ENCODE data around the gene PAEP.

Gene PAEP

GRCh38 chr9:135519179-135519971, 42.2 kb upstream of the PAEP start:
- Histone ChIP-seq H3K4me1 (ENCODE audit: control insufficient read depth, insufficient read depth, low read length, poor library complexity, severe bottlenecking) (no peaks in the 10 kb centered on the region), H3K36me3 (ENCODE audit: control insufficient read depth, insufficient read depth, low read length) (no peaks in the 10 kb centered on the region), H3K4me3 (ENCODE audit: insufficient read depth, low read depth, low read length, poor library complexity, severe bottlenecking) (no peak overlapping the region), H3K27me3 (replicated peaks; ENCODE audit: control insufficient read depth, insufficient read depth, low read length, poor library complexity, severe bottlenecking) (no peaks in the 10 kb centered on the region), H3K27ac (ENCODE audit: insufficient read depth, low read length, poor library complexity, severe bottlenecking) (no peak overlapping the region), H3K9me3 (ENCODE audit: control insufficient read depth, low read length) (no peaks in the 10 kb centered on the region)
- no peak for DNase-seq

GRCh38 chr9:135520916-135521607, 40.5 kb upstream of the PAEP start, which contains the start of gene LCN1:
Gene LCN1 (plus strand): TSS chr9:135521440. CDS start chr9:135521498, 58 bp downstream.
- no peak for DNase-seq
- Histone ChIP-seq H3K27me3 (replicated peaks; ENCODE audit: control insufficient read depth, insufficient read depth, low read length, poor library complexity, severe bottlenecking) (no peaks in the 10 kb centered on the region), H3K36me3 (ENCODE audit: control insufficient read depth, insufficient read depth, low read length) (no peaks in the 10 kb centered on the region), H3K9me3 (ENCODE audit: control insufficient read depth, low read length) (no peaks in the 10 kb centered on the region), H3K4me1 (ENCODE audit: control insufficient read depth, insufficient read depth, low read length, poor library complexity, severe bottlenecking) (no peaks in the 10 kb centered on the region), H3K27ac (ENCODE audit: insufficient read depth, low read length, poor library complexity, severe bottlenecking) (no peak within 1 kb of the TSS), H3K4me3 (ENCODE audit: insufficient read depth, low read depth, low read length, poor library complexity, severe bottlenecking) (no peak within 1 kb of the TSS)

GRCh38 chr9:135521608-135522095, 39.9 kb upstream of the PAEP start:
- Histone ChIP-seq H3K4me1 (ENCODE audit: control insufficient read depth, insufficient read depth, low read length, poor library complexity, severe bottlenecking) (no peaks in the 10 kb centered on the region), H3K27me3 (replicated peaks; ENCODE audit: control insufficient read depth, insufficient read depth, low read length, poor library complexity, severe bottlenecking) (no peaks in the 10 kb centered on the region)

GRCh38 chr9:135522137-135522877, 39.2 kb upstream of the PAEP start:
- H3K4me3 ChIP-seq (ENCODE audit: insufficient read depth, low read depth, low read length, poor library complexity, severe bottlenecking): no peak overlapping the region
- no peaks in the 10 kb centered on the region for H3K4me1 ChIP-seq (ENCODE audit: control insufficient read depth, insufficient read depth, low read length, poor library complexity, severe bottlenecking)
- H3K27me3 ChIP-seq (replicated peaks; ENCODE audit: control insufficient read depth, insufficient read depth, low read length, poor library complexity, severe bottlenecking): no peaks in the 10 kb centered on the region
- DNase-seq: no peak
- no peaks in the 10 kb centered on the region for H3K9me3 ChIP-seq (ENCODE audit: control insufficient read depth, low read length)
- H3K27ac ChIP-seq (ENCODE audit: insufficient read depth, low read length, poor library complexity, severe bottlenecking): no peak overlapping the region
- H3K36me3 ChIP-seq (ENCODE audit: control insufficient read depth, insufficient read depth, low read length): no peaks in the 10 kb centered on the region

More at GRCh38 chr9:135521608-135522095, 39.9 kb upstream of the PAEP start:
- no peaks in the 10 kb centered on the region for H3K36me3 ChIP-seq (ENCODE audit: control insufficient read depth, insufficient read depth, low read length)
- H3K27ac ChIP-seq (ENCODE audit: insufficient read depth, low read length, poor library complexity, severe bottlenecking): no peak overlapping the region
- no peak for DNase-seq
- H3K4me3 ChIP-seq (ENCODE audit: insufficient read depth, low read depth, low read length, poor library complexity, severe bottlenecking): no peak overlapping the region
- no peaks in the 10 kb centered on the region for H3K9me3 ChIP-seq (ENCODE audit: control insufficient read depth, low read length)

GRCh38 chr9:135522931-135523330, 38.6 kb upstream of the PAEP start:
- H3K27me3 ChIP-seq (replicated peaks; ENCODE audit: control insufficient read depth, insufficient read depth, low read length, poor library complexity, severe bottlenecking): no peaks in the 10 kb centered on the region
- no peak for DNase-seq

GRCh38 chr9:135523521-135524129, 37.9 kb upstream of the PAEP start:
- no peaks in the 10 kb centered on the region for H3K36me3 ChIP-seq (ENCODE audit: control insufficient read depth, insufficient read depth, low read length)
- DNase-seq: no peak
- H3K4me1 ChIP-seq (ENCODE audit: control insufficient read depth, insufficient read depth, low read length, poor library complexity, severe bottlenecking): no peaks in the 10 kb centered on the region
- no peak overlapping the region for H3K4me3 ChIP-seq (ENCODE audit: insufficient read depth, low read depth, low read length, poor library complexity, severe bottlenecking)
- no peaks in the 10 kb centered on the region for H3K27me3 ChIP-seq (replicated peaks; ENCODE audit: control insufficient read depth, insufficient read depth, low read length, poor library complexity, severe bottlenecking)
- H3K27ac ChIP-seq (ENCODE audit: insufficient read depth, low read length, poor library complexity, severe bottlenecking): no peak overlapping the region
- no peaks in the 10 kb centered on the region for H3K9me3 ChIP-seq (ENCODE audit: control insufficient read depth, low read length)

More at GRCh38 chr9:135522931-135523330, 38.6 kb upstream of the PAEP start:
- Histone ChIP-seq H3K9me3 (ENCODE audit: control insufficient read depth, low read length) (no peaks in the 10 kb centered on the region), H3K27ac (ENCODE audit: insufficient read depth, low read length, poor library complexity, severe bottlenecking) (no peak overlapping the region), H3K4me3 (ENCODE audit: insufficient read depth, low read depth, low read length, poor library complexity, severe bottlenecking) (no peak overlapping the region), H3K36me3 (ENCODE audit: control insufficient read depth, insufficient read depth, low read length) (no peaks in the 10 kb centered on the region), H3K4me1 (ENCODE audit: control insufficient read depth, insufficient read depth, low read length, poor library complexity, severe bottlenecking) (no peaks in the 10 kb centered on the region)

GRCh38 chr9:135524130-135524861, 37.3 kb upstream of the PAEP start:
- Histone ChIP-seq H3K36me3 (ENCODE audit: control insufficient read depth, insufficient read depth, low read length) (no peaks in the 10 kb centered on the region), H3K27me3 (replicated peaks; ENCODE audit: control insufficient read depth, insufficient read depth, low read length, poor library complexity, severe bottlenecking) (no peaks in the 10 kb centered on the region), H3K9me3 (ENCODE audit: control insufficient read depth, low read length) (no peaks in the 10 kb centered on the region), H3K4me3 (ENCODE audit: insufficient read depth, low read depth, low read length, poor library complexity, severe bottlenecking) (no peak overlapping the region), H3K4me1 (ENCODE audit: control insufficient read depth, insufficient read depth, low read length, poor library complexity, severe bottlenecking) (no peaks in the 10 kb centered on the region), H3K27ac (ENCODE audit: insufficient read depth, low read length, poor library complexity, severe bottlenecking) (no peak overlapping the region)
- no peak for DNase-seq

GRCh38 chr9:135525241-135526088, 36.1 kb upstream of the PAEP start:
- H3K4me1 ChIP-seq (ENCODE audit: control insufficient read depth, insufficient read depth, low read length, poor library complexity, severe bottlenecking): no peaks in the 10 kb centered on the region
- no peaks in the 10 kb centered on the region for H3K27me3 ChIP-seq (replicated peaks; ENCODE audit: control insufficient read depth, insufficient read depth, low read length, poor library complexity, severe bottlenecking)
- H3K4me3 ChIP-seq (ENCODE audit: insufficient read depth, low read depth, low read length, poor library complexity, severe bottlenecking): no peak overlapping the region
- H3K36me3 ChIP-seq (ENCODE audit: control insufficient read depth, insufficient read depth, low read length): no peaks in the 10 kb centered on the region
- DNase-seq: no peak
- no peaks in the 10 kb centered on the region for H3K9me3 ChIP-seq (ENCODE audit: control insufficient read depth, low read length)
- H3K27ac ChIP-seq (ENCODE audit: insufficient read depth, low read length, poor library complexity, severe bottlenecking): no peak overlapping the region

All from effector memory CD4-positive, alpha-beta T cell (primary cell).